EH (cell line): Measurements from ENCODE around the gene AURKA.
"Not testable (repeated sequence)": the region's sequence is repeated elsewhere in the genome, so short reads cannot be mapped to it uniquely, and the experiment has no call there.

ENCODE experiments used
- DNase-seq: peaks from one replicate; pipeline ENCODE4 v3.0.0-alpha.2; 2015; ENCODE audit warnings: low read depth

AURKA gene

GRCh38 chr20:56358600-56359211 lies 33.3 kb downstream of the AURKA start, which contains the start of gene FAM210B:
TSS of gene FAM210B (plus strand) at chr20:56358974. CDS start at chr20:56359006, 32 bp downstream.
- peak; percentile 91 for DNase-seq

- peak; percentile 59 for DNase-seq
Measured at GRCh38 chr20:56358070-56358469, 33.9 kb downstream of the AURKA start.

- DNase-seq, result no peak
Measured at GRCh38 chr20:56353356-56353755, 38.7 kb downstream of the AURKA start.

- peak; percentile 16 for DNase-seq
Measured at GRCh38 chr20:56352345-56353055, 39.5 kb downstream of the AURKA start.

DNA sequence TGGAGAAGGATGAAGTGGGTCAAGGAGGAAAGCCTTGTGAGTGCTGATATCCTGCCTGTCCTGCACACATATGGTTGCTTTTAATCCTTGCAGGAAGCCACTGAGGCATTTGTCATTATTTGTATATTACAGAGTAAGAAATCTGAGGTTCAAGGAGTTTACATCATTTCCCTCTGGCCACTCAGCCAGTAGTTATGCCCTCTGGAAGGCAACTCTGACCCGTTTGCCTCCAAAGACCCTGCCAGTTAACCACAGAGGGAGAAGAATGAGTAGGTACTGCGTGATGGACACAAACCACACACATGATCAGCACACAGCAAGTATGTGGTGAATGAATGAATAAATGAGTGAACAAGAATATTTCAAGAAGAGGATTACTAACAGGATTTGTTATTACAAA lies 41.2 kb downstream of the AURKA start:
- DNase-seq, result peak; percentile 45

DNA sequence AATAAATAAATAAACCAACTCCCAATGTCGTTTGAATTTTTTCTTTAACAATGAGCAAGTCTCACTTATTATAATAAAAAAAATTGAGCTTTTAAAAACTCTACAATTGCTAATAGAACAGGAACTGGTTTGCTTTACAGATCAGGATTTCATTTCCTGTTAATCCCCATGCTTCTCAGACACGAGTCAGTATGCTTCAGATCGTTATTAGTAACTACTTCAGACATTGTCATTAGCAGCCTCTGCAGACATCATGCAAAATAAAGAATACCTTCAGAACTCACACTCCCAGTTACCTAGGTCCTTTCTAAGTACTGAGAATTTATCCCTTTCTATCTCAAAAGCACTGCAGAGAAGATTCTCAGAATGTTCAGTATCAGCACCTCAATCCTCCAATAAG lies 43.3 kb downstream of the AURKA start:
- DNase-seq, result peak; percentile 34

DNA sequence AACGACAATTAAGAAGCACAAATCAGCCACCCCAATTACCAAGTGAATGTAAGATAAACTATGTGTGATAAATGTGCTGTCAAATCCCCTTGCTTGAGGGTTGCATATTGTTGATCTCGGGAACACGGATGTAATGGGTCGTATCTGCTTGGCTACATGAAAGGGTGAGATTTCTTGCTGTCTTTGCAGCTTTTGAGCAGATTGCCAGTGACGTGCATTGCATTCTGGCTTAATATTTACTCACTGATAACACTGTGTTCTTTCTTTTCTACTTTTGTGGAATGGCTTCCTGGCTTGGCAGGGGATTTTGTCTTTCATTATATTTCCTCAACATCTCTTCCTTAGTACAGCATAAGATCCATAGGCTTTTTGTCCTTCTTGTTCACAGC lies 43.7 kb downstream of the AURKA start:
- DNase-seq, result no peak

DNA sequence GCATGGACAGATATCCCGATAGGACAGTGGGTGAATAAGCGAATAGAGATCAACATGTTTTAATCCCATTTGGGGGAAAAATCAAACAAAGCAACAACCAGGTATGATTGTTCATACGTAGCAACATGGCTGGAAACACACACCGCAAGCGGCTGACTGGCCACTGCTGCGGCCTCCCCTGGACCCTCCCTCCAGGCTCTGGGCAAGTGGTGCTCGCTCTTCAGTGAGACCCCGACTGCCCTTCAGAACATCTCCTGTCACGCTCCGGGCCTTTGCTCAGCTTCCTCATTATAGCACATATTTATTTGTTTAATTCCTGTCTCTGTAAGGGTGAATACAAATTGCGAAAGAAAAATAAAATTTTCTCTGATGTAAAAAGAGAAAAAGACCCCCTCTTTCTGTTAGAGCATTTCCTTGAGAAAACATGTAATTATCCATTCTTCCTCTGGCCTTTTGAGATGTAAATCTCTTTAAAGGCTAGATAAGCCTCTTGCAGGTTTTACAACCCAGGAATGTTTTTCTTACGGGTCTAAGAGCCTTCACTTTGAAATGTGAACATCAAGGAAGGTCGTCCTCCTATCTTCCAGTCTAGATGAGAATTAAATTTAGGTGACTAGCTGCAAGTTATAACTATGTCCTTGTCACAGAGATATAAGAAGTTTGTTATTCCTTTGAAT lies 44.2 kb downstream of the AURKA start:
- no peak for DNase-seq

DNA sequence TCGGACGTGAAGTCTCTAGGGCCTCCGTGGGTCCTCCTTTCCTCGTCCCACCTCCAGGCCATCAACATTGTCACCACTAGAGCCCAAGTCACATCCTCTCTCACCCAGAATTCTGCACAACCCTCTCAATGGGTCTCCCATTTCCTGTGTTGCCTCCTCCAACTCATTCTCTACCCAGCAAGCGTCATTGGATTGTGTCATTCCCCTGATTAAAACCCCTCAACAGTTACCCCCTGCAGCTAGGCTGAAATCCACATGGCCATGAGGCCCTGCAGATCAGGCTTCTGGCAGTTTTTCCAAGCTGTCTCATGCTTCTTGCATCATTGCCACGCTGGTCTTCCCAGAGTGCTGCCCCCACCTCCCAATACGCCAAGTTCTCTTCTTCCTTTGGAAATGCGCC lies 46.1 kb downstream of the AURKA start:
- no peak for DNase-seq

GRCh38 chr20:56343861-56344381 lies 48.1 kb downstream of the AURKA start:
- DNase-seq, result peak; percentile 46

- no peak for DNase-seq
Measured at GRCh38 chr20:56342783-56343182, 49.2 kb downstream of the AURKA start.

- DNase-seq, result not testable (repeated sequence)
Measured at GRCh38 chr20:56336709-56337108, 55.3 kb downstream of the AURKA start.

DNA sequence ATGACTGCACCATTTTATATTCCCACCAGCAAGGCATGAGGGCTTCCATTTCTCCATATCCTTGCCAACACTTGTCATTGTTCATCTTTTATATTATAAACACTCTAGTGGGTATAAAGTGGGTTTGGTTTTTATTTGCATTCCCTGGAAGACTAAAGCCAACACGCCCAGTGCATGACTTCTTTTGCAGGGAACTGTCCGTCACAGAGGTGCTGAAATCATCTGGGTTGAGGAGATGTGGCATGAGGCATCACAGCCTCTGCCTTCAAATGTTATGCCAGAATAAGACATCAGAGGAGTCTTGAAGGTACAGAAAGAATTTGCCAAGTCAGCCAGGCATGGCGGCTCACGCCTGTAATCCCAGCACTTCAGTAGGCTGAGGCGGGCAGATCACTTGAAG lies 63.2 kb downstream of the AURKA start:
- peak; percentile 30 for DNase-seq

DNA sequence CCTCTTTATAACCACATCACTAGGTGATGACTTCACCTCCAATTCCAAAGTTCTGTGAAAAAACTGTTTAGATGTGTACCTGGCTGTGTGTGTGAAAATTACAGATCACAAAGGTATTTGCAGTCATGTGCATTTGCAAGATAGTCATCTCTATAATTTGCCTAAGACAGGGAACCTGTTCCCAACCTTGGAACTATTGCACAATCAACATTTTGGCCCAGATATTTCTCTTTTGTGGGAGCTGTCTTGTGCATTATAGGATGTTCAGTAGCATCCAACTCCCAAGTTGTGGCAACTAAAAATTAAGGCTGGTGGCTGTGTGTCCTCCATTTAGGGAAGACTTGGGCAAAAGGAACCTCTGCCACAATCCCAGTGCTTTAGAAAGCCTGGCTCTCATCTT lies 67.2 kb downstream of the AURKA start:
- DNase-seq, result no peak

GRCh38 chr20:56323656-56324055 lies 68.4 kb downstream of the AURKA start:
- DNase-seq, result no peak

- DNase-seq, result no peak
Measured at GRCh38 chr20:56323206-56323605, 68.8 kb downstream of the AURKA start.

- DNase-seq, result peak; percentile 9
Measured at GRCh38 chr20:56322681-56323080, 69.3 kb downstream of the AURKA start.
